DOHH2 (cell line): Measurements from ENCODE around the gene RASGRP2.

Experiments used
- H3F3A ChIP-seq: fragments of 200-600 bp; sonication (generic), shearing (Covaris generic); 2 replicates; pipeline ENCODE4 v1.6.0; 2016; ENCODE audit warnings: antibody characterized with exemption, mild to moderate bottlenecking; ENCODE audit not compliant: control insufficient read depth, insufficient read depth
- H3K27ac ChIP-seq: fragments of 200-600 bp; sonication (generic); 2 replicates; pipeline ENCODE4 v1.5.1; 2014; ENCODE audit warnings: low read depth, mild to moderate bottlenecking, low read length, moderate library complexity
- H3K27me3 ChIP-seq: fragments of 200-600 bp; sonication (generic); 2 replicates; pipeline ENCODE4 v1.6.1; 2014; ENCODE audit warnings: mild to moderate bottlenecking, low read length, mixed read lengths; ENCODE audit not compliant: control insufficient read depth
- H3K36me3 ChIP-seq: fragments of 200-600 bp; sonication (generic); 2 replicates; pipeline ENCODE4 v1.6.1; 2014; ENCODE audit warnings: mild to moderate bottlenecking, low read length, moderate library complexity, mixed read lengths; ENCODE audit not compliant: control insufficient read depth
- H3K4me1 ChIP-seq: fragments of 200-600 bp; sonication (generic); 2 replicates; pipeline ENCODE4 v1.6.1; 2014; ENCODE audit warnings: mild to moderate bottlenecking, low read length, mixed read lengths; ENCODE audit not compliant: control insufficient read depth
- H3K4me2 ChIP-seq: fragments of 200-600 bp; sonication (generic); 2 replicates; pipeline ENCODE4 v1.6.0; 2014; ENCODE audit warnings: mild to moderate bottlenecking, low read length, moderate library complexity
- H3K4me3 ChIP-seq: fragments of 200-600 bp; sonication (generic); 2 replicates; pipeline ENCODE4 v1.5.1; 2014; ENCODE audit warnings: mild to moderate bottlenecking, low read length, mixed read lengths
- H3K79me2 ChIP-seq: fragments of 200-600 bp; sonication (generic); 2 replicates; pipeline ENCODE4 v1.6.1; 2014; ENCODE audit warnings: mild to moderate bottlenecking, low read length, mixed read lengths; ENCODE audit not compliant: control insufficient read depth
- H3K9me2 ChIP-seq: fragments of 200-600 bp; sonication (generic); replicated peaks from 2 replicates; pipeline ENCODE4 v1.6.1; 2014; ENCODE audit warnings: mild to moderate bottlenecking, low read length, mixed read lengths; ENCODE audit not compliant: control insufficient read depth
- H3K9me3 ChIP-seq: fragments of 200-600 bp; sonication (generic); 2 replicates; pipeline ENCODE4 v1.6.1; 2014; ENCODE audit warnings: antibody characterized with exemption, low read length, mixed read lengths; ENCODE audit not compliant: control insufficient read depth, insufficient read depth
- H4K20me1 ChIP-seq: fragments of 200-600 bp; sonication (generic); 2 replicates; pipeline ENCODE4 v1.6.0; 2014; ENCODE audit warnings: low read depth, mild to moderate bottlenecking, antibody characterized with exemption, low read length, moderate library complexity; ENCODE audit not compliant: control insufficient read depth, insufficient read depth
- CTCF ChIP-seq: fragments of 200-600 bp; sonication (generic); IDR thresholded peaks from one replicate; pipeline ENCODE4 v1.5.1; 2014; ENCODE audit warnings: antibody characterized with exemption, mild to moderate bottlenecking, low read depth, low read length; ENCODE audit not compliant: poor library complexity, severe bottlenecking
- EZH2phosphoT487 ChIP-seq: fragments of 200-600 bp; sonication (generic); IDR thresholded peaks from 2 replicates; pipeline ENCODE4 v1.6.1; 2017; ENCODE audit warnings: borderline replicate concordance, mild to moderate bottlenecking, antibody characterized with exemption, low read length, moderate library complexity, mixed read lengths

The RASGRP2 gene

GRCh38 chr11:64715110-64715509 is 28.8 kb downstream of the RASGRP2 start:
- Histone ChIP-seq H3K27ac (no peak overlapping the region), H3K9me2 (no peaks in the 10 kb centered on the region), H3K4me1 (peaks cover 15% of the 10 kb centered on the region), H3K36me3 (no peaks in the 10 kb centered on the region), H4K20me1 (no peaks in the 10 kb centered on the region), H3F3A (0 out of 2 replicates have a peak, but pooled peaks cover 3% of the 10 kb centered on the region), H3K4me3 (no peak overlapping the region), H3K79me2 (no peaks in the 10 kb centered on the region), H3K9me3 (no peaks in the 10 kb centered on the region), H3K4me2 (no peak overlapping the region), H3K27me3 (peaks cover 72% of the 10 kb centered on the region)
- TF ChIP-seq CTCF (no peak), EZH2phosphoT487 (no peak)

- Histone ChIP-seq H3K4me1 (peaks cover 15% of the 10 kb centered on the region), H3K36me3 (no peaks in the 10 kb centered on the region), H3K79me2 (no peaks in the 10 kb centered on the region), H3K27ac (no peak overlapping the region), H3K4me2 (0 out of 2 replicates have a peak overlapping the region, but pooled peaks have one; percentile 21), H4K20me1 (no peaks in the 10 kb centered on the region), H3K4me3 (no peak overlapping the region), H3K27me3 (peaks cover 71% of the 10 kb centered on the region), H3K9me2 (no peaks in the 10 kb centered on the region), H3K9me3 (no peaks in the 10 kb centered on the region), H3F3A (0 out of 2 replicates have a peak, but pooled peaks cover 3% of the 10 kb centered on the region)
- no peak for TF ChIP-seq EZH2phosphoT487
- no peak for TF ChIP-seq CTCF
Measured at GRCh38 chr11:64714666-64715065, 29.3 kb downstream of the RASGRP2 start.

GRCh38 chr11:64713781-64714363 is 30.1 kb downstream of the RASGRP2 start:
- TF ChIP-seq EZH2phosphoT487 = no peak
- no peak for TF ChIP-seq CTCF
- Histone ChIP-seq H3F3A (0 out of 2 replicates have a peak, but pooled peaks cover 3% of the 10 kb centered on the region), H3K4me1 (peaks cover 15% of the 10 kb centered on the region), H3K4me3 (no peak overlapping the region), H4K20me1 (no peaks in the 10 kb centered on the region), H3K36me3 (no peaks in the 10 kb centered on the region), H3K79me2 (no peaks in the 10 kb centered on the region), H3K9me3 (no peaks in the 10 kb centered on the region), H3K4me2 (no peak overlapping the region), H3K27me3 (peaks cover 69% of the 10 kb centered on the region), H3K9me2 (no peaks in the 10 kb centered on the region), H3K27ac (no peak overlapping the region)
